Gastrocnemius medialis (tissue), 4 donors: ENCODE data around the gene DDX27. TPM values are rescaled to one million over a fixed set of nuclear protein-coding genes. Genes with fewer than 3 reads are reported as not detected.

Source experiments
- ATAC-seq, 2 donors: fragments of 150-250 bp; one replicate each; pipeline ENCODE4 v1.9.1; 2016
- DNase-seq, 2 donors: peaks; one replicate each; pipeline ENCODE4 v3.0.0-alpha.2; 2019
- H3K27ac ChIP-seq, 4 donors: fragments of 200-600 bp; sonication (generic); 1 replicate in 1 of 4; 2 replicates in 3 of 4; pipeline ENCODE4 v1.5.1; 2016 to 2018; ENCODE audit warnings: mild to moderate bottlenecking in 2 of 4, moderate library complexity in 1 of 4
- H3K27me3 ChIP-seq, 3 donors: fragments of 200-600 bp; sonication (generic) in 2 of 3; 1 replicate in 1 of 3; 2 replicates in 2 of 3; pipeline versions ENCODE4 v1.5.1 to v1.6.0; 2016 to 2019; ENCODE audit warnings: mild to moderate bottlenecking in 1 of 3, moderate library complexity in 1 of 3
- H3K36me3 ChIP-seq, 2 donors: fragments of 200-600 bp; sonication (generic) in 1 of 2; one replicate each; pipeline ENCODE4 v1.5.1; 2017 to 2018
- H3K4me1 ChIP-seq, 2 donors: fragments of 200-600 bp; sonication (generic) in 1 of 2; one replicate each; pipeline ENCODE4 v1.5.1; 2016 to 2017; ENCODE audit warnings: mild to moderate bottlenecking in 2 of 2
- H3K4me3 ChIP-seq, 4 donors: fragments of 200-600 bp; sonication (generic) in 3 of 4; 1 replicate in 1 of 4; 2 replicates in 3 of 4; pipeline ENCODE4 v1.5.1; 2016 to 2019; ENCODE audit warnings: mild to moderate bottlenecking in 2 of 4
- H3K9me3 ChIP-seq, 3 donors: fragments of 200-600 bp; sonication (generic) in 2 of 3; 1 replicate in 1 of 3; 2 replicates in 2 of 3; pipeline ENCODE4 v1.5.1; 2016 to 2019
- POLR2A ChIP-seq, 2 donors: fragments of 450-650 bp; IDR thresholded peaks; one replicate each; pipeline ENCODE4 v1.6.1; 2017; ENCODE audit warnings: antibody characterized with exemption in 2 of 2, mild to moderate bottlenecking in 2 of 2, moderate library complexity in 2 of 2
- in situ Hi-C, 4 donors: fragments of 200-750 bp; cut with MboI; loops; one replicate each; pipeline versions ENCODE4 v1.15.0 to v1.8.0; 2017; ENCODE audit warnings: low sequenced_read_pairs in 4 of 4
- intact Hi-C: fragments of 100-400 bp; cut with DNase I; formaldehyde crosslinking; loops from one replicate; pipeline ENCODE4 v1.15.1; 2023; ENCODE audit warnings: low total_unique reads
- total RNA-seq, 4 donors: library from RNA; depleted of rRNA; stranded (reverse); fragments of >200 nt; gene quantifications; one replicate each; pipeline versions ENCODE4 v1.1.0 to v1.2.3, GENCODE V29; 2016
- TF ChIP-seq, protein P1 (sequence below), 5 experiments: fragments of 450-650 bp in 3 of 5; fragments of 200-600 bp in 2 of 5; sonication (generic) in 2 of 5; IDR thresholded peaks in 4 of 5; conservative IDR thresholded peaks in 1 of 5; 1 replicate in 4 of 5; 2 replicates in 1 of 5; pipeline ENCODE4 v1.5.1; 2016 to 2019; ENCODE audit warnings: antibody characterized with exemption in 5 of 5, mild to moderate bottlenecking in 3 of 5, moderate library complexity in 3 of 5

DDX27 gene
- total RNA-seq, 4 donors from 2014 or later = 12.6 to 39.7 (median 23.3) TPM

- Histone ChIP-seq H3K9me3 (no peaks in the 10 kb centered on the region), H3K4me1 (peaks cover 56 to 63% of the 10 kb centered on the region in 2 donors), H3K4me3 (peak overlapping the region; percentile 62 to 88 (median 78)), H3K27ac (peak overlapping the region; percentile 95 to 99 (median 98)), H3K36me3 (peaks cover 0 to 63% of the 10 kb centered on the region in 2 donors), H3K27me3 (no peaks in the 10 kb centered on the region)
- in situ Hi-C loops (no loop called here), intact Hi-C loops (no loop called here)
- TF ChIP-seq POLR2A (IDR thresholded peaks at IDR 0.05) = no peak
- TF ChIP-seq, protein P1, sequence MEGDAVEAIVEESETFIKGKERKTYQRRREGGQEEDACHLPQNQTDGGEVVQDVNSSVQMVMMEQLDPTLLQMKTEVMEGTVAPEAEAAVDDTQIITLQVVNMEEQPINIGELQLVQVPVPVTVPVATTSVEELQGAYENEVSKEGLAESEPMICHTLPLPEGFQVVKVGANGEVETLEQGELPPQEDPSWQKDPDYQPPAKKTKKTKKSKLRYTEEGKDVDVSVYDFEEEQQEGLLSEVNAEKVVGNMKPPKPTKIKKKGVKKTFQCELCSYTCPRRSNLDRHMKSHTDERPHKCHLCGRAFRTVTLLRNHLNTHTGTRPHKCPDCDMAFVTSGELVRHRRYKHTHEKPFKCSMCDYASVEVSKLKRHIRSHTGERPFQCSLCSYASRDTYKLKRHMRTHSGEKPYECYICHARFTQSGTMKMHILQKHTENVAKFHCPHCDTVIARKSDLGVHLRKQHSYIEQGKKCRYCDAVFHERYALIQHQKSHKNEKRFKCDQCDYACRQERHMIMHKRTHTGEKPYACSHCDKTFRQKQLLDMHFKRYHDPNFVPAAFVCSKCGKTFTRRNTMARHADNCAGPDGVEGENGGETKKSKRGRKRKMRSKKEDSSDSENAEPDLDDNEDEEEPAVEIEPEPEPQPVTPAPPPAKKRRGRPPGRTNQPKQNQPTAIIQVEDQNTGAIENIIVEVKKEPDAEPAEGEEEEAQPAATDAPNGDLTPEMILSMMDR (IDR thresholded peaks at IDR 0.05 in 4 of 5, conservative IDR thresholded peaks at IDR 0.05 in 1 of 5) = no peak
- no peak for DNase-seq
- no peak for ATAC-seq
These were observed 60.7 kb downstream of the DDX27 start for GRCh38 chr20:49279677-49280462.

- no peak for ATAC-seq
- no peak for TF ChIP-seq POLR2A (IDR thresholded peaks at IDR 0.05)
- TF ChIP-seq, protein P1 (IDR thresholded peaks at IDR 0.05 in 4 of 5, conservative IDR thresholded peaks at IDR 0.05 in 1 of 5) = no peak
- Histone ChIP-seq H3K27me3 (no peaks in the 10 kb centered on the region), H3K4me3 (peak overlapping the region; percentile 15 to 88 (median 75)), H3K27ac (peak overlapping the region; percentile 95 to 99 (median 98)), H3K9me3 (no peaks in the 10 kb centered on the region), H3K36me3 (peaks cover 0 to 64% of the 10 kb centered on the region in 2 donors), H3K4me1 (peaks cover 56 to 60% of the 10 kb centered on the region in 2 donors)
- in situ Hi-C loops (no loop called here), intact Hi-C loops (no loop called here)
- DNase-seq = no peak
These were observed 61.3 kb downstream of the DDX27 start for GRCh38 chr20:49280463-49281058.

- DNase-seq = no peak
- TF ChIP-seq, protein P1 (IDR thresholded peaks at IDR 0.05 in 4 of 5, conservative IDR thresholded peaks at IDR 0.05 in 1 of 5) = no peak
- no peak for TF ChIP-seq POLR2A (IDR thresholded peaks at IDR 0.05)
- Histone ChIP-seq H3K9me3 (peaks cover 0 to under 1% (median 0%) of the 10 kb centered on the region in 3 donors), H3K36me3 (peaks cover 0 to 70% of the 10 kb centered on the region in 2 donors), H3K27ac (peak overlapping the region in 3 of 4 donors; percentile 95 to 99 (median 98)), H3K4me1 (peaks cover 49 to 53% of the 10 kb centered on the region in 2 donors), H3K27me3 (no peaks in the 10 kb centered on the region), H3K4me3 (peak overlapping the region in 3 of 4 donors; percentile 15 to 88 (median 62))
- intact Hi-C loops (no loop called here), in situ Hi-C loops (no loop called here)
- ATAC-seq = no peak
These were observed 62.1 kb downstream of the DDX27 start for GRCh38 chr20:49281059-49281912.

- ATAC-seq = no peak
- in situ Hi-C loops = no loop called here
- Histone ChIP-seq H3K4me3 (no peak overlapping the region), H3K36me3 (peaks cover 0 to 77% of the 10 kb centered on the region in 2 donors), H3K4me1 (peaks cover 42 to 46% of the 10 kb centered on the region in 2 donors), H3K27ac (no peak overlapping the region), H3K9me3 (peaks cover 0 to 7% (median 0%) of the 10 kb centered on the region in 3 donors), H3K27me3 (no peaks in the 10 kb centered on the region)
- intact Hi-C loops = no loop called here
- no peak for DNase-seq
- TF ChIP-seq, protein P1 (IDR thresholded peaks at IDR 0.05 in 4 of 5, conservative IDR thresholded peaks at IDR 0.05 in 1 of 5) = no peak
- no peak for TF ChIP-seq POLR2A (IDR thresholded peaks at IDR 0.05)
These were observed 62.8 kb downstream of the DDX27 start for GRCh38 chr20:49281913-49282467.
